Measurements from ENCODE around the gene ASB1. TPM values are rescaled to one million over a fixed set of nuclear protein-coding genes. Genes with fewer than 3 reads are reported as not detected.

Gene ASB1
- total RNA-seq, 1 experiment from 2014 or later, result 46.0 TPM

DNA sequence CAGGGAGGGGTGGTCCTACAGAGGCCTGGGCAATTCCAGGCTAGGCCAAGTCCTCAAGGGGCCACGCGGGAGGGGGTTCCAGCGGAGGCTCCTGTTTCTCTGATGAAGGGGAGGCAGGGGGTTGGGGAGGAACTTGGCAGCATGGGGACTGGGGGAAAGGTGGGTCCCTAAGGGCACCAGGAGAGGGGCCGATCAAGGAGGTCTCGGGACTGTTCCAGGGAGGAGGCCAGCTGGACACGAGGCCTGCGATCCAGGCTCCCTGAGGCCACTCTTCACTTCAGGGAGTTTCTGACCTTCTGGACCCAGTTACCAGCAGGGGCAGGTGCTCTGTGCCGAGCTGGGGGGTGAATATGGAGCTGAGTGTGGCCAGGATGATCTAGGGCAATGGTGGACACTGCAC, 71.5 kb downstream of the ASB1 start:
- Mint-ChIP-seq H3K27me3 (ENCODE audit: low read depth) (peaks cover 3% of the 10 kb centered on the region; the same call in 1 of the 2 replicates), H3K27ac (no peak overlapping the region), H3K9me3 (no peaks in the 10 kb centered on the region; a peak in 1 of 5 replicates), H3K36me3 (ENCODE audit: insufficient read depth in 1 of 3, low read depth in 3 of 3) (no peaks in the 10 kb centered on the region), H3K4me3 (no peak overlapping the region), H3K4me1 (0 out of 4 replicates have a peak, but pooled peaks cover 0 to 4% of the 10 kb centered on the region in 2 experiments)
- Histone ChIP-seq H3K56ac (ENCODE audit: insufficient read length, low read depth, low read length) (no peak overlapping the region), H3K27ac (ENCODE audit: insufficient read length, low read depth, low read length) (no peak overlapping the region), H3K14ac (ENCODE audit: insufficient read depth, low read length) (no peak overlapping the region), H3K23ac (ENCODE audit: insufficient read length, low read depth, low read length) (no peak overlapping the region), H3K79me1 (ENCODE audit: insufficient read depth, low read depth, low read length, poor library complexity, severe bottlenecking) (no peaks in the 10 kb centered on the region), H3K4me2 (ENCODE audit: insufficient read depth, insufficient read length, low read length) (no peak overlapping the region), H4K91ac (ENCODE audit: insufficient read length, low read depth, low read length) (no peak overlapping the region), H3K79me2 (ENCODE audit: insufficient read depth, low read length) (no peaks in the 10 kb centered on the region), H2BK15ac (ENCODE audit: low read depth, low read length) (no peak overlapping the region), H3K9ac (ENCODE audit: extremely low read depth, insufficient read length, low read length) (no peak overlapping the region), H3K4ac (ENCODE audit: low read depth, low read length) (no peak overlapping the region), H2AK5ac (ENCODE audit: insufficient read length, low read length) (no peak overlapping the region), H4K5ac (ENCODE audit: insufficient read length, low read depth, low read length) (no peak overlapping the region), H2BK5ac (ENCODE audit: insufficient read length, low read length) (no peak overlapping the region), H3K9me3 (ENCODE audit: control insufficient read depth, low read depth, low read length) (no peaks in the 10 kb centered on the region), H2BK120ac (ENCODE audit: low read depth, low read length, poor library complexity, severe bottlenecking) (no peak overlapping the region), H3K18ac (ENCODE audit: insufficient read length, low read depth, low read length) (no peak overlapping the region), H4K8ac (replicated peaks; ENCODE audit: insufficient read length, low read depth, low read length) (no peak overlapping the region), H4K20me1 (ENCODE audit: control insufficient read depth, insufficient read depth, insufficient read length) (no peaks in the 10 kb centered on the region), H2BK20ac (ENCODE audit: low read depth, low read length, poor library complexity, severe bottlenecking) (no peak overlapping the region), H3K27me3 (ENCODE audit: insufficient read depth, low read length) (no peaks in the 10 kb centered on the region), H2AFZ (ENCODE audit: low read length) (no peak overlapping the region), H2BK12ac (ENCODE audit: insufficient read length, low read depth, low read length) (no peak overlapping the region), H3K4me1 (ENCODE audit: insufficient read depth, low read length) (no peaks in the 10 kb centered on the region), H3T11ph (ENCODE audit: low read length) (no peak overlapping the region), H3K23me2 (ENCODE audit: insufficient read length, low read depth, low read length, poor library complexity, severe bottlenecking) (no peaks in the 10 kb centered on the region)
- TF ChIP-seq, protein P1, sequence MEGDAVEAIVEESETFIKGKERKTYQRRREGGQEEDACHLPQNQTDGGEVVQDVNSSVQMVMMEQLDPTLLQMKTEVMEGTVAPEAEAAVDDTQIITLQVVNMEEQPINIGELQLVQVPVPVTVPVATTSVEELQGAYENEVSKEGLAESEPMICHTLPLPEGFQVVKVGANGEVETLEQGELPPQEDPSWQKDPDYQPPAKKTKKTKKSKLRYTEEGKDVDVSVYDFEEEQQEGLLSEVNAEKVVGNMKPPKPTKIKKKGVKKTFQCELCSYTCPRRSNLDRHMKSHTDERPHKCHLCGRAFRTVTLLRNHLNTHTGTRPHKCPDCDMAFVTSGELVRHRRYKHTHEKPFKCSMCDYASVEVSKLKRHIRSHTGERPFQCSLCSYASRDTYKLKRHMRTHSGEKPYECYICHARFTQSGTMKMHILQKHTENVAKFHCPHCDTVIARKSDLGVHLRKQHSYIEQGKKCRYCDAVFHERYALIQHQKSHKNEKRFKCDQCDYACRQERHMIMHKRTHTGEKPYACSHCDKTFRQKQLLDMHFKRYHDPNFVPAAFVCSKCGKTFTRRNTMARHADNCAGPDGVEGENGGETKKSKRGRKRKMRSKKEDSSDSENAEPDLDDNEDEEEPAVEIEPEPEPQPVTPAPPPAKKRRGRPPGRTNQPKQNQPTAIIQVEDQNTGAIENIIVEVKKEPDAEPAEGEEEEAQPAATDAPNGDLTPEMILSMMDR (conservative IDR thresholded peaks at IDR 0.05), result no peak
- DNase-seq, result peak; percentile 8
- no CpG with 5 or more reads among the region's 8 CpGs for WGBS (ENCODE audit: extremely low coverage, insufficient read length, low lambda C conversion rate)
